Osteoblast (primary cell): ENCODE results near the gene PRR7. TPM values are rescaled to one million over a fixed set of nuclear protein-coding genes. Genes with fewer than 3 reads are reported as not detected.

Experiments used
- DNase-seq: peaks from one replicate; pipeline ENCODE4 v3.0.0; 2011; ENCODE audit warnings: low spot score, mixed read lengths; ENCODE audit not compliant: insufficient read length; ENCODE audit errors: missing footprints
- H2AFZ ChIP-seq: 2 replicates; pipeline ENCODE4 v1.6.0; 2011; ENCODE audit warnings: mild to moderate bottlenecking, low read length
- H3K27ac ChIP-seq: 2 replicates; pipeline ENCODE4 v1.5.1; 2011; ENCODE audit warnings: mild to moderate bottlenecking, low read depth, low read length, moderate library complexity
- H3K27me3 ChIP-seq: 2 replicates; pipeline ENCODE4 v1.6.0; 2012; ENCODE audit warnings: mild to moderate bottlenecking, control low read depth, inconsistent platforms, low read length, moderate library complexity; ENCODE audit not compliant: insufficient read depth
- H3K36me3 ChIP-seq: 2 replicates; pipeline ENCODE4 v1.5.1; 2011; ENCODE audit warnings: mild to moderate bottlenecking, low read length, control low read depth, moderate library complexity; ENCODE audit not compliant: insufficient read depth
- H3K4me1 ChIP-seq: 2 replicates; pipeline ENCODE4 v1.5.1; 2011; ENCODE audit warnings: mild to moderate bottlenecking, low read length, control low read depth, moderate library complexity; ENCODE audit not compliant: insufficient read depth
- H3K4me2 ChIP-seq: 2 replicates; pipeline ENCODE4 v1.6.0; 2011; ENCODE audit warnings: mild to moderate bottlenecking, low read length; ENCODE audit not compliant: insufficient read depth
- H3K4me3 ChIP-seq: fragments of 200-600 bp; sonication (generic); 3 replicates; pipeline ENCODE4 v1.5.1; 2012; ENCODE audit warnings: mild to moderate bottlenecking, low read length, inconsistent platforms; ENCODE audit not compliant: insufficient read depth
- H3K79me2 ChIP-seq: 2 replicates; pipeline ENCODE4 v1.6.0; 2012; ENCODE audit warnings: mild to moderate bottlenecking, low read length, control low read depth, inconsistent platforms; ENCODE audit not compliant: insufficient read depth
- H3K9me3 ChIP-seq: 2 replicates; pipeline ENCODE4 v1.5.1; 2011; ENCODE audit warnings: low read depth, low read length, control low read depth
- H4K20me1 ChIP-seq: 2 replicates; pipeline ENCODE4 v1.6.0; 2012; ENCODE audit warnings: mild to moderate bottlenecking, low read length, control low read depth; ENCODE audit not compliant: insufficient read depth
- total RNA-seq: library from RNA; depleted of rRNA; stranded (reverse); fragments of >200 nt; gene quantifications from 2 replicates; pipeline ENCODE4 v1.2.3, GENCODE V29; 2012
- TF ChIP-seq, protein P1 (sequence below): IDR thresholded peaks from 2 replicates; pipeline ENCODE4 v1.5.1; 2011; ENCODE audit warnings: mild to moderate bottlenecking, low read depth, low read length, moderate library complexity; ENCODE audit errors: extremely low read depth

Gene PRR7
- total RNA-seq, 1 donor, result 12.7 TPM

DNA sequence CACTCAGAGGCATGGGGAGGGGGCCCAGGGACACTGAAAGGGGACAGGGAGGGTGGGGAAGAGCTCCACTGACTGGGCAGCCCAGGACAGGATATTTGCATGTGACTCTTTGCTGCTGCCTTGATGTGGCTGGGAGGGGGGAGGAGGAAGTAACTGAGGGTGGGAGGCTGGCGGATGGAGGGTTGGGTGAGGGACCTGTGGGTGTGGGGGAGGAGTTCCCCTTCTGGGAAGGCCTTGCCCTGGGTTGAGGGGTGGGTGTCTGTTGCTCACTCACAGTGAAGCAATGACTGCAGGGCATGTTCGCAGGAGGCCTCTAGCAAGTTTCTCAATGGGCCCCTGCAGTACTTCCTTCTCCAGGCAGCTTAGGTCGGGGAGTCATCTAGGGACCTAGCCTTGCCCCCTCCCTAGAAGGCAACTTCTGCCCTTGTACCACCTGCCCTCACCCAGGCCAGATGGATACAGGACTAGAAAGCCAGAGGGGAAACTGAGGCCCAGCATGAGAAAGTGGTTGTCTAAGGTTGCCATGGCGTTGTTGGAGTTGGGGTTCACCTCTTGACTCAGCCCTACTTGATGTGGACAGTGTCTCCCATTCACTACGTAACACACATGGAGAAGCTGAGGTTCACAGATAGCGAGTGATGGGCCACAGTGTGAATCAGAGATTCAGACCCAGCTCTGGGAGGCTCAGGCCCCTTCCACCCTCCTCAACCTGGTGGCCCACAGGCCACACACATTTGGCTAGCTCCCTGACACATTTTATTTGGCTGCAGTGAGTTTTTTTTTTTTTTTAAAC, 17.2 kb upstream of the PRR7 start:
- no peak overlapping the region for H3K27ac ChIP-seq
- H3K4me2 ChIP-seq, result no peak overlapping the region
- peaks cover 15% of the 10 kb centered on the region for H4K20me1 ChIP-seq
- peaks cover 16% of the 10 kb centered on the region for H3K36me3 ChIP-seq
- no peaks in the 10 kb centered on the region for H3K27me3 ChIP-seq
- H2AFZ ChIP-seq, result no peak overlapping the region
- DNase-seq, result peak; percentile 88
- TF ChIP-seq, protein P1, sequence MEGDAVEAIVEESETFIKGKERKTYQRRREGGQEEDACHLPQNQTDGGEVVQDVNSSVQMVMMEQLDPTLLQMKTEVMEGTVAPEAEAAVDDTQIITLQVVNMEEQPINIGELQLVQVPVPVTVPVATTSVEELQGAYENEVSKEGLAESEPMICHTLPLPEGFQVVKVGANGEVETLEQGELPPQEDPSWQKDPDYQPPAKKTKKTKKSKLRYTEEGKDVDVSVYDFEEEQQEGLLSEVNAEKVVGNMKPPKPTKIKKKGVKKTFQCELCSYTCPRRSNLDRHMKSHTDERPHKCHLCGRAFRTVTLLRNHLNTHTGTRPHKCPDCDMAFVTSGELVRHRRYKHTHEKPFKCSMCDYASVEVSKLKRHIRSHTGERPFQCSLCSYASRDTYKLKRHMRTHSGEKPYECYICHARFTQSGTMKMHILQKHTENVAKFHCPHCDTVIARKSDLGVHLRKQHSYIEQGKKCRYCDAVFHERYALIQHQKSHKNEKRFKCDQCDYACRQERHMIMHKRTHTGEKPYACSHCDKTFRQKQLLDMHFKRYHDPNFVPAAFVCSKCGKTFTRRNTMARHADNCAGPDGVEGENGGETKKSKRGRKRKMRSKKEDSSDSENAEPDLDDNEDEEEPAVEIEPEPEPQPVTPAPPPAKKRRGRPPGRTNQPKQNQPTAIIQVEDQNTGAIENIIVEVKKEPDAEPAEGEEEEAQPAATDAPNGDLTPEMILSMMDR, result no peak
- H3K4me1 ChIP-seq, result peaks cover 20% of the 10 kb centered on the region
- H3K4me3 ChIP-seq, result no peak overlapping the region
- H3K79me2 ChIP-seq, result peaks cover 30% of the 10 kb centered on the region
- H3K9me3 ChIP-seq, result no peaks in the 10 kb centered on the region

DNA sequence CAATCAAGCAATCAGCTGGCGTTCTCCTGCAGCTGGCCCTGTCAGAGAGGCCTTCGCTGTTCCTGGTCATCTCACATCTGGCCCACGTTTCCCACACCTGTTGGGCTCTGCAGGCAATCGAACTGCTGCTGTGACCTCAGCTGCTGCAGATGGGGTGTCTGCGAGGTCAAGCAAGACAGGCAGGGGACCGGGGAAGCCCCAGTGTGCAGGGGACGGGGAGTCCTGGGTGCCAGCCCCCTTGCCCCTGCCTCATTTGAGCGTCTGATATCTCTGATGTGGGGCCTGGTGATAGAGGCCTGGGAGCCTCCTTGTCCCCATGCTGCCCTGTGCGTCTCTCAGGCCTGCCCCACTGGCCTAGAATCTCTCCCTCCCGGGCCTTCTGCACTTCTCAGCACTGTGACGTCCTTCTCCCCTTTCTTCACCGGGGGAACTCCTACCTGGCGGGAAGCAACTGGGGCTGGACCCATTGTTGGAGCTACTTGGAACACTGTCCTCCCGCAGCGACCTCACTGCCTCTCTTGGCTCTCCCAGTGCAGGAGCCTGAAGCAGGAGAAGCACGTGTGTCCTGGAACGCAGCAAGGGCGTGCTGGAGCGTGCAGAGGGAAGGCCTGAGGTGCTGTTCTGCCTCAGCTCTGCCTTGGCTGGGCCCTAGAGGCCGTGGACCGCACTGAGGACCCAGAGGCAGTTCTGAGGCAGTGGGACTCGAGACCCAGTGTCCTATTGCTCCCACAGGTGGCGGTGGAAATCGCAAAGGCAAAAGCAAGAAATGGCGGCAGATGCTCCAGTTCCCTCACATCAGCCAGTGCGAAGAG, 16.3 kb upstream of the PRR7 start:
- no peak overlapping the region for H3K4me3 ChIP-seq
- DNase-seq, result peak; percentile 52
- H3K4me1 ChIP-seq, result peaks cover 18% of the 10 kb centered on the region
- H3K36me3 ChIP-seq, result peaks cover 18% of the 10 kb centered on the region
- no peak overlapping the region for H3K4me2 ChIP-seq
- H4K20me1 ChIP-seq, result peaks cover 15% of the 10 kb centered on the region
- no peak overlapping the region for H3K27ac ChIP-seq
- H3K9me3 ChIP-seq, result no peaks in the 10 kb centered on the region
- peaks cover 30% of the 10 kb centered on the region for H3K79me2 ChIP-seq
- TF ChIP-seq, protein P1, result no peak
- H2AFZ ChIP-seq, result no peak overlapping the region
- H3K27me3 ChIP-seq, result no peaks in the 10 kb centered on the region

DNA sequence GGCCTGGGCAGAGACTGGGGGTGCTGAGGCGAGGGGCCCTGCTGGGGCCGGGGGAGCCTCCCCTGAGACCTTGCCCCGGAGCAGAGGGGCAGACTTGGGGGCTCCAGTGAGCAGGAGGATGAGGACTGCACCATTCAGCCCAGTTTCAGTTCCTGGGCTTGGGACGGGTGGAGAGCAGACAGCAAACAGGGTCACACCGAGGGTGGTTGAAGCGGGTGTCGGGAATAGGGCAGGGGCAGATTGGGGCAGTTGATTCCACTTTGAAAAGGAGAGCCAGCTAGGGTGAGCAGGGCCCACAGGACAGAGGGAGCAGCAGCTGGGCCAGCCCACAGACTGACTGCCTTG, 15.7 kb upstream of the PRR7 start:
- peaks cover 15% of the 10 kb centered on the region for H4K20me1 ChIP-seq
- H3K4me3 ChIP-seq, result no peak overlapping the region
- TF ChIP-seq, protein P1, result no peak
- H3K4me2 ChIP-seq, result no peak overlapping the region
- peak; percentile 42 for DNase-seq
- peaks cover 13% of the 10 kb centered on the region for H3K4me1 ChIP-seq
- no peaks in the 10 kb centered on the region for H3K27me3 ChIP-seq
- H3K9me3 ChIP-seq, result no peaks in the 10 kb centered on the region
- H3K79me2 ChIP-seq, result peaks cover 30% of the 10 kb centered on the region
- H3K36me3 ChIP-seq, result peaks cover 21% of the 10 kb centered on the region
- H2AFZ ChIP-seq, result no peak overlapping the region
- H3K27ac ChIP-seq, result no peak overlapping the region
